ENCODE measurements around the gene PTCD1. TPM values are rescaled to one million over a fixed set of nuclear protein-coding genes. Genes with fewer than 3 reads are reported as not detected.

The PTCD1 gene
- polyA plus RNA-seq, 1 donor (not counting 4 experiments of a cell fraction or from before 2014, with no cell fraction given), result 2.8 TPM

- no peak overlapping the region for H3K4me3 ChIP-seq (ENCODE audit: control insufficient read depth in 2 of 3, extremely low read depth in 1 of 3, insufficient read depth in 2 of 3, low read depth in 1 of 3, low read length in 3 of 3)
- TF ChIP-seq CTCF (optimal IDR thresholded peaks at IDR 0.05 in 1 of 3, IDR thresholded peaks at IDR 0.05 in 1 of 3, conservative IDR thresholded peaks at IDR 0.05 in 1 of 3; ENCODE audit: extremely low read depth in 1 of 3, insufficient read depth in 2 of 3, low read length in 3 of 3) (no peak), EZH2 (IDR thresholded peaks at IDR 0.05; ENCODE audit: low read length) (no peak)
- H4K20me1 ChIP-seq (ENCODE audit: control insufficient read depth, extremely low read depth, insufficient read depth, low read length), result peaks cover 24% of the 10 kb centered on the region
Measured at GRCh38 chr7:99404977-99405320, 33.6 kb downstream of the PTCD1 start.

GRCh38 chr7:99404235-99404976 lies 34.2 kb downstream of the PTCD1 start:
- Histone ChIP-seq H4K20me1 (ENCODE audit: control insufficient read depth, extremely low read depth, insufficient read depth, low read length) (peaks cover 25% of the 10 kb centered on the region), H3K4me2 (ENCODE audit: control insufficient read depth, extremely low read depth, insufficient read depth, low read depth, low read length) (no peak overlapping the region), H3K9ac (ENCODE audit: control insufficient read depth, extremely low read depth, insufficient read depth, low read length) (no peak overlapping the region), H3K4me1 (ENCODE audit: control insufficient read depth, extremely low read depth, insufficient read depth, low read length) (peaks cover 18% of the 10 kb centered on the region), H3K27me3 (ENCODE audit: control insufficient read depth, extremely low read depth, insufficient read depth, low read length) (no peaks in the 10 kb centered on the region), H2AFZ (ENCODE audit: control insufficient read depth, low read length) (no peak overlapping the region), H3K4me3 (ENCODE audit: control insufficient read depth in 2 of 3, extremely low read depth in 1 of 3, insufficient read depth in 2 of 3, low read depth in 1 of 3, low read length in 3 of 3) (no peak overlapping the region), H3K36me3 (ENCODE audit: control insufficient read depth in 2 of 2, extremely low read depth in 1 of 2, insufficient read depth in 2 of 2, low read length in 2 of 2) (peaks cover 24 to 50% of the 10 kb centered on the region in 2 experiments), H3K9me3 (ENCODE audit: control insufficient read depth, low read depth, low read length) (no peaks in the 10 kb centered on the region), H3K79me2 (ENCODE audit: control insufficient read depth, insufficient read depth, low read length) (peaks cover 67% of the 10 kb centered on the region), H3K27ac (ENCODE audit: control insufficient read depth, insufficient read depth, low read length) (no peak overlapping the region), H3K9me1 (ENCODE audit: control insufficient read depth, extremely low read depth, insufficient read depth, low read length) (no peaks in the 10 kb centered on the region)
- no peak for FAIRE-seq
- no peak for DNase-seq (ENCODE audit: low read depth, low spot score)
- TF ChIP-seq CTCF (optimal IDR thresholded peaks at IDR 0.05 in 1 of 3, IDR thresholded peaks at IDR 0.05 in 1 of 3, conservative IDR thresholded peaks at IDR 0.05 in 1 of 3; ENCODE audit: extremely low read depth in 1 of 3, insufficient read depth in 2 of 3, low read length in 3 of 3) (no peak), EZH2 (IDR thresholded peaks at IDR 0.05; ENCODE audit: low read length) (no peak)
- dilution Hi-C loops (cut with MboI; ENCODE audit: extremely low pct_ligation_motif_present, low sequenced_read_pairs), result no loop called here

More at GRCh38 chr7:99404977-99405320, 33.6 kb downstream of the PTCD1 start:
- H3K79me2 ChIP-seq (ENCODE audit: control insufficient read depth, insufficient read depth, low read length), result peaks cover 72% of the 10 kb centered on the region
- H2AFZ ChIP-seq (ENCODE audit: control insufficient read depth, low read length), result no peak overlapping the region
- H3K36me3 ChIP-seq (ENCODE audit: control insufficient read depth in 2 of 2, extremely low read depth in 1 of 2, insufficient read depth in 2 of 2, low read length in 2 of 2), result peaks cover 19 to 47% of the 10 kb centered on the region in 2 experiments
- H3K9me3 ChIP-seq (ENCODE audit: control insufficient read depth, low read depth, low read length), result no peaks in the 10 kb centered on the region
- no peak for DNase-seq (ENCODE audit: low read depth, low spot score)
- dilution Hi-C loops (cut with MboI; ENCODE audit: extremely low pct_ligation_motif_present, low sequenced_read_pairs), result no loop called here
- H3K9ac ChIP-seq (ENCODE audit: control insufficient read depth, extremely low read depth, insufficient read depth, low read length), result no peak overlapping the region
- peaks cover 21% of the 10 kb centered on the region for H3K4me1 ChIP-seq (ENCODE audit: control insufficient read depth, extremely low read depth, insufficient read depth, low read length)
- no peak overlapping the region for H3K4me2 ChIP-seq (ENCODE audit: control insufficient read depth, extremely low read depth, insufficient read depth, low read depth, low read length)
- H3K27ac ChIP-seq (ENCODE audit: control insufficient read depth, insufficient read depth, low read length), result no peak overlapping the region
- no peak for FAIRE-seq
- no peaks in the 10 kb centered on the region for H3K27me3 ChIP-seq (ENCODE audit: control insufficient read depth, extremely low read depth, insufficient read depth, low read length)
- no peaks in the 10 kb centered on the region for H3K9me1 ChIP-seq (ENCODE audit: control insufficient read depth, extremely low read depth, insufficient read depth, low read length)
